ENCODE results near the gene RIGI.
"Not testable (repeated sequence)": the region's sequence is repeated elsewhere in the genome, so short reads cannot be mapped to it uniquely, and the experiment has no call there.

The RIGI gene

GRCh38 chr9:32526041-32526706, at the start of gene RIGI:
Gene RIGI, minus strand, starts transcription at chr9:32526196. Its CDS starts 30 bp downstream, at chr9:32526166.
- DNase-seq (ENCODE audit: low read depth in 2 of 2): peak; percentile 53 to 67

GRCh38 chr9:32574858-32575257, 48.9 kb upstream of the RIGI start:
- no peak for DNase-seq (ENCODE audit: low read depth in 2 of 2)

- no peak for DNase-seq (ENCODE audit: low read depth in 2 of 2)
Observed at GRCh38 chr9:32573821-32574220, 47.8 kb upstream of the RIGI start.

- DNase-seq (ENCODE audit: low read depth in 2 of 2): peak; percentile 91 to 96
Observed at GRCh38 chr9:32572900-32573523, 47.0 kb upstream of the RIGI start, which contains the start of gene NDUFB6. Gene NDUFB6, minus strand, starts transcription at chr9:32573159. Its CDS starts 99 bp downstream, at chr9:32573060.

GRCh38 chr9:32571969-32572899, 46.2 kb upstream of the RIGI start:
- peak; percentile 48 to 60 for DNase-seq (ENCODE audit: low read depth in 2 of 2)

GRCh38 chr9:32570262-32570661, 44.3 kb upstream of the RIGI start:
- DNase-seq (ENCODE audit: low read depth in 2 of 2): no peak

GRCh38 chr9:32566770-32567169, 40.8 kb upstream of the RIGI start:
- no peak for DNase-seq (ENCODE audit: low read depth in 2 of 2)

GRCh38 chr9:32565967-32566366, 40.0 kb upstream of the RIGI start:
- DNase-seq (ENCODE audit: low read depth in 2 of 2): no peak

- DNase-seq (ENCODE audit: low read depth in 2 of 2): no peak
Observed at GRCh38 chr9:32558408-32558934, 32.5 kb upstream of the RIGI start.

- no peak for DNase-seq (ENCODE audit: low read depth in 2 of 2)
Observed at GRCh38 chr9:32554591-32554990, 28.6 kb upstream of the RIGI start.

- DNase-seq (ENCODE audit: low read depth in 2 of 2): no peak
Observed at GRCh38 chr9:32554107-32554506, 28.1 kb upstream of the RIGI start.

- DNase-seq (ENCODE audit: low read depth in 2 of 2): peak; percentile 79
Observed at GRCh38 chr9:32552172-32552872, 26.3 kb upstream of the RIGI start, which contains the start of the genes SMIM27 and TOPORS. Gene SMIM27, plus strand, starts transcription at chr9:32552327. Its CDS starts 108 bp downstream, at chr9:32552435. Gene TOPORS, minus strand, starts transcription at chr9:32552586. Its CDS starts 150 bp downstream, at chr9:32552436.

GRCh38 chr9:32551276-32552051, 25.5 kb upstream of the RIGI start:
- DNase-seq (ENCODE audit: low read depth in 2 of 2): no peak

- peak; percentile 89 to 92 for DNase-seq (ENCODE audit: low read depth in 2 of 2)
Observed at GRCh38 chr9:32550562-32551275, 24.7 kb upstream of the RIGI start.

GRCh38 chr9:32550150-32550561, 24.2 kb upstream of the RIGI start:
- no peak for DNase-seq (ENCODE audit: low read depth in 2 of 2)

- not testable (repeated sequence) for DNase-seq (ENCODE audit: low read depth in 2 of 2)
Observed at GRCh38 chr9:32548213-32548612, 22.2 kb upstream of the RIGI start.

- DNase-seq (ENCODE audit: low read depth in 2 of 2): no peak
Observed at GRCh38 chr9:32545884-32546283, 19.9 kb upstream of the RIGI start.

GRCh38 chr9:32543047-32543446, 17.1 kb upstream of the RIGI start:
- DNase-seq (ENCODE audit: low read depth in 2 of 2): no peak

GRCh38 chr9:32533816-32534215, 7.8 kb upstream of the RIGI start:
- DNase-seq (ENCODE audit: low read depth in 2 of 2): no peak

- DNase-seq (ENCODE audit: low read depth in 2 of 2): no peak
Observed at GRCh38 chr9:32533336-32533735, 7.3 kb upstream of the RIGI start.

Data from stimulated activated CD8-positive, alpha-beta memory T cell treated with anti-CD3 and anti-CD28 coated beads, Interleukin-2, amount 100 ng/mL, for 1 hour (primary cell).